Endothelial cell of hepatic sinusoid (primary cell): Measurements from ENCODE around the gene RFX4.

Experiments used
- in situ Hi-C: cut with HindIII; loops from 2 replicates; pipeline ENCODE4 v1.10.0; 2017; ENCODE audit warnings: low sequenced_read_pairs

Gene RFX4

GRCh38 chr12:106588771-106589170 lies 6.0 kb downstream of the RFX4 start:
- in situ Hi-C loops = no loop called here

- in situ Hi-C loops = loop anchor here (5.0 kb wide), 1 partner anchor 63 kb away; no protein-coding TSS in a partner anchor
These were observed 7.8 kb downstream of the RFX4 start for GRCh38 chr12:106590601-106591000.

GRCh38 chr12:106594447-106594846 lies 11.6 kb downstream of the RFX4 start:
- in situ Hi-C loops = loop anchor here (5.0 kb wide), 1 partner anchor 67 kb away; no protein-coding TSS in a partner anchor

GRCh38 chr12:106595268-106595667 lies 12.5 kb downstream of the RFX4 start:
- in situ Hi-C loops = no loop called here

- in situ Hi-C loops = no loop called here
These were observed 15.2 kb downstream of the RFX4 start for GRCh38 chr12:106598003-106598402.

GRCh38 chr12:106599302-106599701 lies 16.5 kb downstream of the RFX4 start:
- in situ Hi-C loops = no loop called here

GRCh38 chr12:106600503-106600902 lies 17.7 kb downstream of the RFX4 start:
- in situ Hi-C loops = loop anchor here (5.0 kb wide), 1 partner anchor 72 kb away; no protein-coding TSS in a partner anchor

GRCh38 chr12:106601031-106601430 lies 18.2 kb downstream of the RFX4 start:
- in situ Hi-C loops = loop anchor here (5.0 kb wide), 1 partner anchor 71 kb away; no protein-coding TSS in a partner anchor

GRCh38 chr12:106601496-106601895 lies 18.7 kb downstream of the RFX4 start:
- in situ Hi-C loops = loop anchor here (5.0 kb wide), 1 partner anchor 71 kb away; no protein-coding TSS in a partner anchor

GRCh38 chr12:106602076-106602475 lies 19.3 kb downstream of the RFX4 start:
- in situ Hi-C loops = loop anchor here (5.0 kb wide), 1 partner anchor 70 kb away; no protein-coding TSS in a partner anchor

GRCh38 chr12:106605254-106605653 lies 22.4 kb downstream of the RFX4 start:
- in situ Hi-C loops = no loop called here

GRCh38 chr12:106620588-106620987 lies 37.8 kb downstream of the RFX4 start:
- in situ Hi-C loops = loop anchor here (5.0 kb wide), 1 partner anchor 77 kb away; no protein-coding TSS in a partner anchor

- in situ Hi-C loops = no loop called here
These were observed 43.2 kb downstream of the RFX4 start for GRCh38 chr12:106625976-106626375.

GRCh38 chr12:106629797-106630659 lies 47.2 kb downstream of the RFX4 start:
- in situ Hi-C loops = no loop called here

GRCh38 chr12:106631150-106631549 lies 48.3 kb downstream of the RFX4 start:
- in situ Hi-C loops = no loop called here

GRCh38 chr12:106631797-106632196 lies 49.0 kb downstream of the RFX4 start:
- in situ Hi-C loops = no loop called here

GRCh38 chr12:106632797-106633450 lies 50.1 kb downstream of the RFX4 start:
- in situ Hi-C loops = no loop called here

GRCh38 chr12:106633451-106633823 lies 50.6 kb downstream of the RFX4 start:
- in situ Hi-C loops = no loop called here

- in situ Hi-C loops = no loop called here
These were observed 51.4 kb downstream of the RFX4 start for GRCh38 chr12:106634206-106634605.

GRCh38 chr12:106643000-106643399 lies 60.2 kb downstream of the RFX4 start:
- in situ Hi-C loops = no loop called here

GRCh38 chr12:106644335-106645073 lies 61.7 kb downstream of the RFX4 start:
- in situ Hi-C loops = no loop called here
